Body of pancreas (tissue), 4 donors: Measurements from ENCODE around the gene RTN4IP1.

ENCODE experiments used
- POLR2A ChIP-seq, 3 donors: fragments of 450-650 bp; IDR thresholded peaks; one replicate each; pipeline ENCODE4 v1.6.1; 2016; ENCODE audit warnings: antibody characterized with exemption in 3 of 3, mild to moderate bottlenecking in 2 of 3
- TF ChIP-seq, protein P1 (sequence below), 7 experiments: fragments of 450-650 bp in 4 of 7; fragments of 200-600 bp in 3 of 7; sonication (generic) in 3 of 7; IDR thresholded peaks; one replicate each; pipeline ENCODE4 v1.5.1; 2016 to 2019; ENCODE audit warnings: antibody characterized with exemption in 7 of 7

DNA sequence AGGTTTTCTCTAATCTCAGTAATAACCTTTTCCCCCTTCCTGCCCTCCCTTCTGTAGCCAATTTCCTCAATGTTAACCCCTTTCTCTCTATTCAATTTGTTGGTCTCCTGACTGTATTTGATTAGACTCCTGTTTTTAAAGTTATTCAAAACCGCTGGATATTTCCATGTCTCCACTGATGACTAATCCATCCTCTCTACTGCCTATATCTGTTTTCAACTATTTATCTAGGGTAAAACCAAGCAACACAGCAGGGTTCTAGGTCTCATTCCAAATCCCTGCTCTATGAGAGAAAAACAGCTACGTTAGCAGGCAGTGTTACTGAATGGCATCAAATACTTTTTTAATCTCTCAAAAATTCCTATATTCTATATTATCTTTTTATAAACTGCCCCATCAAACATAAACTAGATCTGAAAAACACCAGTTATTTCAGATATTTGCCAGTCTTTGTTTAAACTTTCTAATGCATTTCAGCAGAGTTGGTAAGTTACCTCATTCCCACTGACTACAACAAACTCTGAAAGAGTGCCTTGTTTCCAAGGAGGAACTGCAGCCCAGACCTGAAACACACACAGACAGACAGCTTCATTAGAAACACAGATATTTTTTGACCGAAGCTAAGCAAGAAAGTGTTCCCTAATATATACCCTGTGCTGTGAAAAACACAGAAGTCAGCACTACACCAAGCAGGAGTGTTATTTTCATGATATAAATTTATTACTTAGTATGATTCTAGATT, 8.2 kb downstream of the RTN4IP1 start:
- TF ChIP-seq, protein P1, sequence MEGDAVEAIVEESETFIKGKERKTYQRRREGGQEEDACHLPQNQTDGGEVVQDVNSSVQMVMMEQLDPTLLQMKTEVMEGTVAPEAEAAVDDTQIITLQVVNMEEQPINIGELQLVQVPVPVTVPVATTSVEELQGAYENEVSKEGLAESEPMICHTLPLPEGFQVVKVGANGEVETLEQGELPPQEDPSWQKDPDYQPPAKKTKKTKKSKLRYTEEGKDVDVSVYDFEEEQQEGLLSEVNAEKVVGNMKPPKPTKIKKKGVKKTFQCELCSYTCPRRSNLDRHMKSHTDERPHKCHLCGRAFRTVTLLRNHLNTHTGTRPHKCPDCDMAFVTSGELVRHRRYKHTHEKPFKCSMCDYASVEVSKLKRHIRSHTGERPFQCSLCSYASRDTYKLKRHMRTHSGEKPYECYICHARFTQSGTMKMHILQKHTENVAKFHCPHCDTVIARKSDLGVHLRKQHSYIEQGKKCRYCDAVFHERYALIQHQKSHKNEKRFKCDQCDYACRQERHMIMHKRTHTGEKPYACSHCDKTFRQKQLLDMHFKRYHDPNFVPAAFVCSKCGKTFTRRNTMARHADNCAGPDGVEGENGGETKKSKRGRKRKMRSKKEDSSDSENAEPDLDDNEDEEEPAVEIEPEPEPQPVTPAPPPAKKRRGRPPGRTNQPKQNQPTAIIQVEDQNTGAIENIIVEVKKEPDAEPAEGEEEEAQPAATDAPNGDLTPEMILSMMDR (IDR thresholded peaks at IDR 0.05): no peak
- TF ChIP-seq POLR2A (IDR thresholded peaks at IDR 0.05): no peak
